Measurements from ENCODE around the gene ADAMTS10. TPM values are rescaled to one million over a fixed set of nuclear protein-coding genes. Genes with fewer than 3 reads are reported as not detected.
A peak's percentile ranks its signal among the peaks of the same experiment; 100 is the strongest.

ADAMTS10 gene
- total RNA-seq, 1 donor from 2014 or later, result 66.3 TPM

GRCh38 chr19:8615813-8616596 lies 5.5 kb upstream of the ADAMTS10 start:
- no peak overlapping the region for H3K4me3 ChIP-seq
- no peak for DNase-seq (ENCODE audit: extremely low spot score in 2 of 2)
- intact Hi-C loops (cut with DNase I), result no loop called here
- TF ChIP-seq CTCF (IDR thresholded peaks at IDR 0.05), result peak; percentile 63 to 82 (median 81)
- TF ChIP-seq POLR2AphosphoS5 (IDR thresholded peaks at IDR 0.05; ENCODE audit: insufficient read depth in 1 of 2, low read depth in 1 of 2), result no peak
- H3K27ac ChIP-seq, result no peak overlapping the region
- no peaks in the 10 kb centered on the region for H3K27me3 ChIP-seq
- no peaks in the 10 kb centered on the region for H3K9me3 ChIP-seq
- H3K36me3 ChIP-seq, result no peaks in the 10 kb centered on the region
- H3K4me1 ChIP-seq, result peaks cover 13% of the 10 kb centered on the region

- TF ChIP-seq CTCF (IDR thresholded peaks at IDR 0.05) (no peak), POLR2A (IDR thresholded peaks at IDR 0.05) (no peak), POLR2AphosphoS5 (IDR thresholded peaks at IDR 0.05; ENCODE audit: insufficient read depth in 1 of 2, low read depth in 1 of 2) (no peak)
- H3K4me1 ChIP-seq, result peaks cover 14% of the 10 kb centered on the region
- H3K36me3 ChIP-seq, result no peaks in the 10 kb centered on the region
- no peaks in the 10 kb centered on the region for H3K27me3 ChIP-seq
- H3K4me3 ChIP-seq, result no peak overlapping the region
- intact Hi-C loops (cut with DNase I), result no loop called here
- H3K9me3 ChIP-seq, result no peaks in the 10 kb centered on the region
- H3K27ac ChIP-seq, result no peak overlapping the region
- no peak for DNase-seq (ENCODE audit: extremely low spot score in 2 of 2)
Measured at GRCh38 chr19:8615024-8615423, 4.5 kb upstream of the ADAMTS10 start.

- TF ChIP-seq POLR2A (IDR thresholded peaks at IDR 0.05) (no peak), POLR2AphosphoS5 (IDR thresholded peaks at IDR 0.05; ENCODE audit: insufficient read depth in 1 of 2, low read depth in 1 of 2) (no peak)
- Histone ChIP-seq H3K36me3 (no peaks in the 10 kb centered on the region), H3K9me3 (no peaks in the 10 kb centered on the region), H3K27me3 (no peaks in the 10 kb centered on the region), H3K4me1 (peaks cover 14% of the 10 kb centered on the region), H3K27ac (no peak overlapping the region), H3K4me3 (no peak overlapping the region)
- intact Hi-C loops (cut with DNase I), result no loop called here
- no peak for DNase-seq (ENCODE audit: extremely low spot score in 2 of 2)
Measured at GRCh38 chr19:8614455-8614854, 3.9 kb upstream of the ADAMTS10 start.

GRCh38 chr19:8612807-8613171 lies 2.3 kb upstream of the ADAMTS10 start:
- H3K27ac ChIP-seq, result peak overlapping the region; percentile 84
- peaks cover 29% of the 10 kb centered on the region for H3K4me1 ChIP-seq
- H3K4me3 ChIP-seq, result no peak overlapping the region
- no peak for TF ChIP-seq POLR2AphosphoS5 (IDR thresholded peaks at IDR 0.05; ENCODE audit: insufficient read depth in 1 of 2, low read depth in 1 of 2)
- TF ChIP-seq POLR2A (IDR thresholded peaks at IDR 0.05), result no peak
- no peak for TF ChIP-seq CTCF (IDR thresholded peaks at IDR 0.05)
- no peak for DNase-seq (ENCODE audit: extremely low spot score in 2 of 2)
- no peaks in the 10 kb centered on the region for H3K36me3 ChIP-seq
- no peaks in the 10 kb centered on the region for H3K9me3 ChIP-seq
- intact Hi-C loops (cut with DNase I), result no loop called here
- no peaks in the 10 kb centered on the region for H3K27me3 ChIP-seq

- H3K4me1 ChIP-seq, result peaks cover 35% of the 10 kb centered on the region
- TF ChIP-seq POLR2AphosphoS5 (IDR thresholded peaks at IDR 0.05; ENCODE audit: insufficient read depth in 1 of 2, low read depth in 1 of 2) (peak in 1 of 2 donors; percentile 66), POLR2A (IDR thresholded peaks at IDR 0.05) (no peak), CTCF (IDR thresholded peaks at IDR 0.05) (no peak)
Measured at GRCh38 chr19:8611877-8612806, 1.6 kb upstream of the ADAMTS10 start.

More at GRCh38 chr19:8611877-8612806, 1.6 kb upstream of the ADAMTS10 start:
- DNase-seq (ENCODE audit: extremely low spot score in 2 of 2), result no peak
- Histone ChIP-seq H3K27me3 (no peaks in the 10 kb centered on the region), H3K27ac (peak overlapping the region; percentile 84), H3K9me3 (no peaks in the 10 kb centered on the region), H3K36me3 (no peaks in the 10 kb centered on the region), H3K4me3 (no peak overlapping the region)
- intact Hi-C loops (cut with DNase I), result no loop called here

Measured in vagina (tissue), 2 donors.